ENCODE data around the gene TNFRSF19. TPM values are rescaled to one million over a fixed set of nuclear protein-coding genes. Genes with fewer than 3 reads are reported as not detected.

Gene TNFRSF19
- total RNA-seq, 1 experiment from 2014 or later, result 6.0 TPM

DNA sequence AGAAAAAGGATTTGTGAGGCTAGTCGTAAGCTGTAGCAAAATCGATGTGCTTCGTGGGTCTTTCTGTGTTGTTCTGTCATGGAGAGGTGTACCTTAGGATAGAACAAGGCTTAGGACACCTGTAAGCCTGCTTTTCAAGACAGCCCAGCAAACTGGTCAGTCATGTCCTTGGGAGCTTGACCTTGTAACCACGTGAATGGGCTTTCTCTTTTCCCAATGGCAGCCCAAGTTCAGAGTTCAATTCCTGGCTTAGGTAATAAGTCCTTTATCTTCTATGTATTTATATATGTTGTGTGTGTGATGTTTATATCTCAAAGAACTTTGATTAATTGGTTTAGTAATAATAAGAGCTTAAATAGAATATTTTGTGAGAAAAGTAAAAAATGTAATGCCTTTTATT lies 112.9 kb downstream of the TNFRSF19 start:
- DNase-seq (ENCODE audit: low spot score), result no peak

DNA sequence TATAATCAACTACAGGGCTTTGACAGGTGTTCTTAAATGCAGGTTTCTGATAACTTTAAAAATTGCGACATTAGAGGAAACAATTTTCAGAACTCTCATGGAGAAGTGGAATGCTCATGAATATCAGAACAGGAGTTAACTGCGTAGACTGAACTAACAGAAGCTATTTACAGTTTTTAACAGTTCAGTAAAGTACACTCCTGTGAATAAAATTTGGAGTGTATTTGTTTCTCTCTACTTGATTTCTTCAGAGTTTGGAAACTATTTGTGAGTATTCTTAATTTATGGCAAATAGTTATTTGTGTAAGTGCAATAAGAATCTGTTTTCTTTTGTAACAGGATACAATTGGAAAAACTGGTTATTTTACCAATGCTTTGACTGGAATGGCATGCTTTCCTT lies 114.4 kb downstream of the TNFRSF19 start:
- no peak for DNase-seq (ENCODE audit: low spot score)

DNA sequence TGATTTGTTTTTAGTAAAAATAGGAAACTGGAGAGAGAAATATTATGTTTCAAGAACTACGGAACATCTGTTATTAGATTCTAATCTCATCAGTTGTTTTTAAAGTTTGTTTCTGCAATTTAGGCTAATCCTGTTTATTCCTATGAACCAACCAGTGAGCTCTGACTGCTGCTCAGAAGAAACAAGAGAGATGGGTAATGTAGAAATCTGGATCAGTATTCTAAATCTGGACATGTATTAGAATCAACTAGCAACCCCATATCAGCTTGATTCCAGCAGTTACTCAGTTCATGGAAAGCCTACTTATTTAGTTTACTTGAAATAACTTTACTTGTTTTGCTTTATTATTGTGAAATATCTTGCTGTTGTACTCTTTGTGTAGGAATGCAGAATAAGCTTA lies 115.2 kb downstream of the TNFRSF19 start:
- no peak for DNase-seq (ENCODE audit: low spot score)

DNA sequence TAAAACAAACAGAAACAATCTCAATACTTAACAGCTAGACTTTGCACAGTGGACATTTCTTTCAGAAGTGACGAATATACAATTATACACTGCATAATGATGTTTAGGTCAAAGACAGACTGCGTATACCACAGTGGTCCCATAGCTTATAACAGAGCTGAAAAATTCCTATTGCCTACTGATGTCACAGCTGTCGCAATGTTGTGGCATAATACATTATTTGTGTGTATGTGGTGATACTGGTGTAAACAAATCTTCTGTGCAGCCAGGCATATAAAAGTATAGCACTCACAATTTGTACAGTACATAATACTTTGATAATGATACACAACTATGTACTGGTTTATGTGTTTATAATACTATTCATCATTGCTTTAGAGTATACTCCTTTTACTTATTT lies 116.7 kb downstream of the TNFRSF19 start:
- no peak for DNase-seq (ENCODE audit: low spot score)

DNA sequence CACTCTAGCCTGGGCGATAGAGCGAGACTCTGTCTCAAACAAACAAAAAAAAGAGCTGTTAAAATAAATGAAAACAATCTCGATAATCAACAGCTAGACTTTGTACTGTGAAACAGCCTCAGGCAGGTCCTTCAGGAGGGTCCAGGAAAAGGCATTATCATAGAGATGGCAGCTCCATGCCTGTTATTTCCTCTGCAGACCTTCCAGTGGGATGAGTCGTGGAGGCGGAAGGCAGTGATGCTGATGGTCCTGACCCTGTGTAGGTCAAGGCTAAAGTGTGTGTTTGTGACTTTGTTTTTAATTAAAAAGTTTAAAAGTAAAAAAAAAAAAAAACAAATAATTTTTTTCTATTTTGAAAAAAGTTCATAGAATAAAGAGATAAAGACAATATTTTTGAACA lies 117.4 kb downstream of the TNFRSF19 start:
- DNase-seq (ENCODE audit: low spot score), result peak; percentile 10

DNA sequence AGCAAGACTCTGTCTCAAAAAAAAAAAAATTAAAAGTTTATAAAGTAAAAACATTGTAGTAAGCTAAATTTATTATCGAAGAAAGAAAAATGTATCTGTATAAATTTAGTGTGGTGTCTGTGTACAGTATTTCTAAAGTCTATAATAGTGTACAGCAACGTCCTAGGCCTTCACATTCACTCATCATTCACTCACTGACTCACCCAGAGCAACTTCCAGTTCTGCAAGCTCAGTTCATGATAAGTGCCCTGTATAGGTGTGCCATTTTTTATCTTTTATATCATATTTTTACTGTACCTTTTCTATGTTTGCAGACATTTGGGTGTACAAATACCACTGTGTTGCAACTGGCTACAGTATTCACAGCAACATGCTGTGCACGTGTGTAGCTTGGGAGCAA lies 118.1 kb downstream of the TNFRSF19 start:
- no peak for DNase-seq (ENCODE audit: low spot score)

DNA sequence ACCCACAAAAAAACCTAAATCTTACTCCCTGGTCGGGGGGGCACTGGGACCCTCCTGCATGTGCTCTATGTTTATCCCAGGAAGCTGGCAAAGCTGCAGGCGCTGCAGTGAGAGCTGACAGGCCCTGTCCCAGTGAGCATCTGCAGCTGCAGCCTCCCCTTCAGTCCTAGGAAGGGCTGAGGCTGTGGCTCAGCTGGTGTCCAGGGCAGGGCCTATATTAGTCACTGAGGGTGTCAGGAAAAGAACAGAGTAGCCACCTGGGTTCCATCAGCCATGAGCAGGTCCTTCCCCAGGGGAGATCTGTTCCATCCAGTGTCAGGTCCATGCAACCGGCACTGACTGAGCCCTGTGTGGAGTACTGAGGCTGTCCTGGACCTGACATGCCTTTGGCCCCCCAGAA lies 120.5 kb downstream of the TNFRSF19 start:
- DNase-seq (ENCODE audit: low spot score), result no peak

DNA sequence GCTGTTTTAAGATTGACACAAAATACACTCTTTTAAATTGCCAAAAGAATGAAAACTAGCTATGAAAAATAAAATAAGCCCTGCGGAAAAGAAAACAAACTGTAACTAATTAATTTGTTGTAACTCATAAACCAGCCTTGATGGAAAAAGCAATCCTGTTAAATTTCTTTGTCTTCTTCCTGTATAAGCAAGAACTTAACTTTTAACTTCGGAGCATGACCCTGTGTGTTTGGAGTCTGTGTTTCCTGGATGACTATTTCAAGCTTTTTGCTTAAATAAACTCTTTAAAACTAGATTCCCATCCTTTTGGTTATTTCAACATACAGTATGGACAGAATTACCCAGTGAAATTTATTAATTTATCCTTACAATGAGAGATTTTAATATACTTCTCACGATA lies 122.6 kb downstream of the TNFRSF19 start:
- DNase-seq (ENCODE audit: low spot score), result no peak

DNA sequence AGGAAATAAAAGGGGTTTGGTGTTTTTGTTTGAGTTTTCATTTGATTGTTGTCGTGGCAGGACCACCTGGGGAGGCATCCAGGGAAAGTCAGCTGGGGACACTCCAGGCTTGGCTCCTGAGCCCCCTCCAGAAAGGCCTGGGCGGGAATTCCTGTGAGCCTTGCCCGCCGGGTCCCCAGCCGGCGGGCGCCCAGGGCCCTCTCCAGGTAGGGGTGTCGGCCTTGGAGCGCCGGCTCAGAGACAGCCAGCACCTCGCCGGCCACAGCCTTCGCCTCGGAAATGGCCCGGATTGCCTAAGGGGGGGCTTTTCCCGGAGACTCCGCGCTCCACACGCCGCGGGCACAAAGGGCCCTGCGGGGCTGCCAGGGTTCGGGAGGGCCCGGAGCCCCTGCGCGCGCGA lies 125.0 kb downstream of the TNFRSF19 start:
- DNase-seq (ENCODE audit: low spot score), result no peak

DNA sequence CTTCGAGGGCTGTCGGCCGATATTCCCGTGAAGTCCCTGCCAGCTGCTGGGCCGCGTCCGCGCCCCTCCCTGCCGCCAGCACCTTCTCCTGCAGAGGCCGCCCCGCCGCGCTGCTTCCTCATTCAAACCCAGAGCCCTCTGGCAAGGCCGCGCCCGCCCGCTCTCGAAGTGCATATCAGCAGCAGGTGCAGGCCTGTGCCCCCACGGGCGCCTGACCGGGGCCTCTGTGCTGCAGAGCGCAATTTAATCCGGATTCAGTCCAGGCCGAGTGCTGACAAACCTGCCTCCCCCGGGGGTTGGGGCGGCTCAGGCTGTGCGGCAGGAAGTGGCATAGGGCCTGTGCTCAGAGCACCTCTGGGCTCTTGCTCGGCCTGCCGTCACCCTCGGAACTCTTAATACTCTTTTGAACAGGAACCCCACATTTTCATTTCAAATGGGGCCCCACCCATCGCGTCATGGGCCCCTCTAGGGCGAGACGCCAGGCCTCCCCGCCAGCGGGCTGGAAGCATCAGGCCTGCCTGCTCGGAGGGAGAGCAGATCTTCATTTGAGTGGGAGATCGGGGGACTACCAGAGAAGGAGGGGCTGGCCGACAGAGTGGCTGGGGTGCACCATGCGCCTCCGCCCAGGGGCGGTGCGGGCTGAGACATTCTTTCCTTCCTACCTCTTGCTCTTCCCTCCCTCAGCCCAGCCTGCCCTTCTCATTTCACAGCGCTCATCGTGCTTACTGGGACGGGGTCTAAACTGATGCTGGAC lies 125.7 kb downstream of the TNFRSF19 start:
- DNase-seq (ENCODE audit: low spot score), result no peak

DNA sequence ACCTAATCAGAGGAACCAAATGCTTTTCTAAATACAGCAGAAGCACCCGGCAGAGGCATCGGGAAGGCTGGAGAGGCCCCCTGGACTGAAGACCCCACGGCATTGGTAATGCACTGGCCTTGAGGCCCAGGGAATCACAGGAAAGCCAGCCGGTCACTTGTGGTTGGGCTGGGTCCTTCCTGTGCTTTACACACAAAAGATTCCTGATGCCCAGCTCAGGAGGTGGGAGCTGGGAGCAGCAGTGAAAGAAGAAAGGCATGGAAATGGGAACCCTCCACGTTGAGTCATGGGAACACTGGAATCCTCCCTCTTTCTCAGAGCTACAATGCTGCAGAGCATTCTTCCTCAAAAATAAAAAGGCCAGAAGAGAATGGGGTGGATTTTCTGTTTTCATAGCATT lies 126.4 kb downstream of the TNFRSF19 start:
- no peak for DNase-seq (ENCODE audit: low spot score)

DNA sequence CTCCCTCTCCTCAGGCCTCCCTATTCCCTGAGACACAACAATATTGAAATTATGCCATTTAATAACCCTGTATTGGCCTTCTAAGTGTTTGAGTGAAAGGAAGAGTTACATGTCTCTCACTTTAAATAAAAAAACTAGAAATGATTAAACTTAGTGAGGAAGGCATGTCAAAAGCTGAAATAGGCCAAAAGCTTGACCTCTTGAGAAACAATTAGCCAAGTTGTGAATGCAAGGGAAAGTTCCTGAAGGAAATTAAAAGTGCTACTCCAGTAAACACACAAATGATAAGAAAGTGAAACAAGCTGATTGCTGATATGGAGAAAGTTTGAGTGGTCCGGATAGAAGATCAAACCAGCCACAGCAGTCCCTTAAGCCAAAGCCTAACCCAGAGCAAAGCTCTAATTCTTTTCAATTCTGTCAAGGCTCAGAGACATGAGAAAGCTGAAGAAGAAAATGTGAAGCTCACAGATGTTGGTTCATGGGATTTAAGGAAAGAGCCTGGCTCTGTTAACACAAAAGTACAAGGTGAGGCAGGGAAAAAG lies 127.6 kb downstream of the TNFRSF19 start:
- no peak for DNase-seq (ENCODE audit: low spot score)

DNA sequence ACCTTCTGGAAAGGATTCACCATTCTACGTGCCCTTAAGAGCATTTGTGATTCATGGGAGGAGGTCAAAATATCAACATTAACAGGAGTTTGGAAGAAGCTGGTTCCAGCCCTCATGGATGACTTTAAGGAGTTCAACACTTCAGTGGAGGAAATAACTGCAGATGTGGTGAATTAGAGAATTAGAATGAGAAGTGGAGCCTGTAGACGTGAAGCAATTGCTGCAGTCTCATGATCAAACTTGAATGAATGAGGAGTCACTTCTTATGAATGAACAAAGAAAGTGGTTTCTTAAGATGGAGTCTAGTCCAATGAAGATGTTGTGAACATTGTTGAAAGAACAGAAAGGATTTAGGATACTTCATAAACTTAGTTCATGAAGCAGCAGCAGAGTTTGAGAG lies 129.1 kb downstream of the TNFRSF19 start:
- DNase-seq (ENCODE audit: low spot score), result no peak

DNA sequence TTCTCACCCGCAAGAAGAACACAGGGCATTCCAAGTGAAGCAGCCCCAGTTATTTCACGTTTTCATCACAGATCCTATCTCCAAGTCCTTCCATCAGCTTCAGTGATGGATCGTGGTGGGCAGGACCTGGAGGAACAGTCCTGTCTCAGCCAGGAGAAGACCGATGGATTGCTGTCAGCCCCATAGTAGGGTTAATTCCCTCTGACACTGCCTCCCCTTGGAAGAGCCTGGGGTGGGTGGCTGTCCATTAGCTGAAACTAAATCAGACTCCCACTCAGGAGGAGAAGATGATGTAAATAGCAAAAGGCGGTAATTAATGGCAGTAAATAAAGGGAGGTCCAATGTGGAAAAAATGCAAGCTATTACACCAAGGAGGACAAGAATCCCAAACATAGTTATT lies 131.0 kb downstream of the TNFRSF19 start:
- no peak for DNase-seq (ENCODE audit: low spot score)

DNA sequence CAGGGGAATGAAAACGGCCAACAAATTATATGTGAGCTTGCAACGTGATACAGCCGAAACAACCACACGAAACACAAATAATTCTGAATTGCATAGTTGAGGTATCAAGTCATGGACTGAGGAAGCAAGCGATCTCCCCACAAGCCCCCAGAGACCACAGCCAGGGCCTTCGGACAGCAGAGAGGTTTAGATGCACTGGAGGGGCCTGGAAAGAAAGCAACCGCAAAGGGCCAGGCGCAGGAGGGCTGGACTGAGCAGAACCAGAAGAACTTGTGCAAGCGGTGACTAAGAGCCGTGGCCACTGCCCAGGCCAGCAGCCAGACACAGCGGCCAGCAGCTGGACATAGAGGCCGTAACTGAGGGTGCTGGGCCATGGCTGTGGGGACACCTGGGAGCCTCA lies 131.4 kb downstream of the TNFRSF19 start:
- no peak for DNase-seq (ENCODE audit: low spot score)

DNA sequence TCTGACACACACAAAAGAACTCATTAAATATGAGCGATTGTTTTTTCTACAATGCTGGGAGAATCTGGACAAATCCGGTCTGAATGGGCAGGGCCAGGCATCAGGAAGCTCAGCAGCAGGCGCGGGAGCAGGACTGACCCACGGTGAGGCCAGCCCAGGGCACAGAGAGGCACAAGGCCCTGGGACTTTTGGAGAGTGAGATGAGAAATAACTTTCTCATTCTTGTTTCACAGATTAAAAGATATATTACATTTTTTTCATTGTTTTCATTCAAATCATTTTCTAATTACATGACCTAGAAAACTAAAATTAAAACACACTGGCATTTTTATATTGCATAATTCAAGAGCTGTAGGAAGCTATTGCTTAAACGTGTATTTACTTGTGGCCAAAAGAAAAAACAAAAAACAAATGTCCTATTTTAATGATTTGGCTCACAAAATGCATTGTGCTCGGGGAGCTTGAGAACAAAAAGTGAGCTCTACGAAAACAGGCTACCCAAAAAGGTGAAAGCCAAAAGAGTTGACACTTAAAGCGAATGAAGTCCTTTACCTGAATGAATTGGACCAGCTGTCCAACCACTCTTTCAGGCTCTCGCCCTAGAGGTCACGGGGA lies 133.1 kb downstream of the TNFRSF19 start:
- no peak for DNase-seq (ENCODE audit: low spot score)

DNA sequence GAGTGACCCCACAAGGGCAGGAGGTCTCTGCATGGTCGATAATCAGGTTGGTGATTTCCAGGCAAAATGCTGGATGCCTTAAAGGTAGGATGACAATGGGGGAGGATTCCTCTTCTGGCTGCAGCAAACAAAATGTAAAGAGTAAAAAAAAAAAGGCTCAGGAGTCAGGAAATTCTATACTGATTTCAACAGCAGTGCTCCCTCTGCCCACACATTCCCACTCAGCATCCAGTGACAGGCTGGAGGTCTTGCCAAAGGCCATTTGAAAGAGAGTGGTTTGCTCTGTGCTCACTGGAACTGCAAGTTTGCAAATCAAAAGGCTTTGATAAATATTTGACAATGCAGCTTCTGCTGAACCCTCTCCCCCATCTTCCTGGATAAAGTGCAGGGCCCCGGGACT lies 135.4 kb downstream of the TNFRSF19 start:
- DNase-seq (ENCODE audit: low spot score), result no peak

DNA sequence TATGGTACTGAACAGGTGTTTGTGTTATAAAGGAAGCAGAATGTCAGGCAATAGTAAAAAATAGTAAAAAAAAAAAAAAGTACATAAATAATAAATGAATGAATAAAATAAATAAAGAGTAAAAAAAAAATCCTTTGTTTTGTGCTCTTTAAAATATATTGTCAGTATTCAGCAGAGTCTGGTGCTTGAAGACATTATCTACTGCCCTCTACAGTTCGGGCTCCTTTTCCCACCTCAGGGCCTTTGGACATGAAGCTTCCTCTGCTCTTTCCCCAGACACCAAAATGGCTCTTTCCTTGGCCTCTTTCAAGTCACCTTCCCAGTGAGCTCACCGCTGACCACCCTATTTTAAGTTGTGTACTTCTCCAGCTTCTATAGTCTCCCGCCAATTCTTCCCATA lies 137.5 kb downstream of the TNFRSF19 start:
- peak; percentile 14 for DNase-seq (ENCODE audit: low spot score)

DNA sequence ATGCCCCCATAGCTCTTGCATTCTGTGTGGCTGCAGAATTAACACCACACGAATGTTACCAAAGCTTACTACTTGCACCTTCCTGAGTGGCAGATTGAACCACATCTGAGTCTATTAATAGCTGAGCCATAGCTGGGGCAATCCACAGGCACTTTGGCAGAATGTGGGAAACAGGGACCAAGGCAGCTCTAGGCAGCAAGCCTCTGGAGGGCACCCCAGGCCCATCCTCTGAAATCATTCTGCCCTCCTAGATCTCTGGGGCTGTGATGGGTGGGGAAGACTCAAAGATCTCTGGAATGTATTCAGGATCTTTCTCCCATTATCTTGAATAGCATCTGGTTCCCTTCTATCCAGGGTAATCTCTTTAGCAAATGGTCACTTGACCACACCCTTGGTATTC lies 139.3 kb downstream of the TNFRSF19 start:
- no peak for DNase-seq (ENCODE audit: low spot score)

DNA sequence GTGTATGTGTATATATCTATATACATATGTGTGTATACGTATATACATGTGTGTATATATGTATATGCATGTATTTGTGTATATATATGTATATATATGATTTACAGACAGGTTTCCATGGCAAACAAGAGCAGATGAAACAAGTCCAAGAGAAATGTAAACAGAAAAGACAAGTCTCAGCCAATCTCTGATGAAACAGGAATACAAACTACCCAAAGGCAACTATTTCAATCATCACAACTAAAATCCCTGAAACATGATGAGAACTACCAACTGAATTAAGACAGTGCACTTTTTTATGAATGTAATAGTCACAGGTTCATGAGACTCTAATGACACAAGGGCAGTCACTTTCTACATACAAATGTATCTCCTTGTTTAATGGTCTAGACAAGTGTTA lies 140.2 kb downstream of the TNFRSF19 start:
- no peak for DNase-seq (ENCODE audit: low spot score)

DNA sequence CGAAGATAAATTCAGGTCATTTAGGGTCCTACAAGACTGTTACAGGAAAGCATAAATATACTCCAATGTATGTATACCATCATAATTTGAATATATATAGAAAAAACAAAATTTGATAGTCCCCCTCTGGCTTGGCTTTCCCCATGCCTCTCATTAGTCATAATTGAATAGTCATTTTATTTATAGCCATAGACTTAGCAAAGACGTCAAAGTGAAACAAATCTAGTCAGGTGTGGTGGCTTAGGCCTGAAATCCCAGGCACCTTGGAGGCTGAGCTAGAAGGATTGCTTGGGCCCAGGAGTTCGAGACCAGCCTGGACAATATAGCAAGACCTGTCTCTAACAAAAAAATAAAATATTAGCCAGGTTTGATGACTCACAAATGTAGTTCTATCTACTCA lies 141.1 kb downstream of the TNFRSF19 start:
- no peak for DNase-seq (ENCODE audit: low spot score)

DNA sequence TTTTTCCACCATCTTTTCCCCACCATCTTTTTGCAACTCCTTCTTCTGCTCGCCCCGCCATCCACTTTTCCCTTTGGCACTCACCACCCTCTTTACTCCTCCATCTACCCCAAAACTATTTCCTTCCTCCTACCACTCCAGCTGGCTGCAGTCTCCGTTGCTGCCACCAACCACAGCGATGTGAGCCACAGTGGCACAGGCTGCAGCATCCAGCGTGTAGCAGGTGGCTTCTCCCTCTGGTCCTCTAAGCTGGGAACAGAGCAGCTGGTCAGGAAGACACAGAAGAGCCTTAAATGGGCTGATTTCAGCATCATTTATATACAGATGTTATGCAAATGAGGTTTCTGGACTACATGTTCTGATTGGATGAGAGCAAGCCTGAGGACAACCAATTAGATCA lies 144.5 kb downstream of the TNFRSF19 start:
- DNase-seq (ENCODE audit: low spot score), result no peak

DNA sequence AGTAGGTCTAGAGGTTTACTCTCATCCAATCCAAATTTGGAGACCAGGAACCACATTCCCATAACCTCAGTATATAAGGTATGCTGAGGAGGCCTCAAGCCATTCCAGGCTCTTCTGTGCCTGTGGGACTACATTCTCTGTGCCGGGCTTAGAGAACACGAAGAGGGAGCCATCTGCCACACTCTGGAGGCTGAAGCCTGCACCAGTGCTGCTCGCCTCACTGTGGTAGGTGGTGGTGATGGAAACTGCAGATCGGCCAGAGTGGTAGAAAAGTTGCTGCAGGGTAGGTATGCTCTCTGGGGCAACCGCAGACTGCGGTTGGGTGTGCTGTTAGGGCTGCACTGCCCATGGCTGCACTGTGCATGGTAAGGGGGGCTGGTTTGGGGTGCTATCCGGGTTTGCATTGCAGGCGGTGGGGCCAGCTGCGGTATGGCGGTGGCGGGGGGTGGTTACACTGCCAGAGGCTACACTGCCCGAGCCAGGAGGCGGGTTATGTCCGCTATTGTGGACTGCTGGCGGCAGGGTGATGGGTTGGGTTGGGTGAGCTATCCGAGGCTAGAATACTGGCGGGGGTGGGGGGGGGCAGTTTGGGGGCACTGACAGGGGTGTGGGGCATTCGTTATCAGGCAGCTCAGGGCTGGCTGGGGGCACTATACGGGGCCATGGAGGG lies 145.0 kb downstream of the TNFRSF19 start:
- DNase-seq (ENCODE audit: low spot score), result no peak
